COLO668 (cell line): ENCODE results near the gene EP300.
"Not testable (repeated sequence)": the region's sequence is repeated elsewhere in the genome, so short reads cannot be mapped to it uniquely, and the experiment has no call there.

Experiments used
- DNase-seq: peaks from one replicate; lab custom pipeline; 2025; ENCODE audit not compliant: unreplicated experiment; lab: John Stamatoyannopoulos, UW

Gene EP300

GRCh38 chr22:41078931-41079330 lies 13.5 kb upstream of the EP300 start:
- no peak for DNase-seq

GRCh38 chr22:41085842-41086241 lies 6.5 kb upstream of the EP300 start:
- no peak for DNase-seq

DNA sequence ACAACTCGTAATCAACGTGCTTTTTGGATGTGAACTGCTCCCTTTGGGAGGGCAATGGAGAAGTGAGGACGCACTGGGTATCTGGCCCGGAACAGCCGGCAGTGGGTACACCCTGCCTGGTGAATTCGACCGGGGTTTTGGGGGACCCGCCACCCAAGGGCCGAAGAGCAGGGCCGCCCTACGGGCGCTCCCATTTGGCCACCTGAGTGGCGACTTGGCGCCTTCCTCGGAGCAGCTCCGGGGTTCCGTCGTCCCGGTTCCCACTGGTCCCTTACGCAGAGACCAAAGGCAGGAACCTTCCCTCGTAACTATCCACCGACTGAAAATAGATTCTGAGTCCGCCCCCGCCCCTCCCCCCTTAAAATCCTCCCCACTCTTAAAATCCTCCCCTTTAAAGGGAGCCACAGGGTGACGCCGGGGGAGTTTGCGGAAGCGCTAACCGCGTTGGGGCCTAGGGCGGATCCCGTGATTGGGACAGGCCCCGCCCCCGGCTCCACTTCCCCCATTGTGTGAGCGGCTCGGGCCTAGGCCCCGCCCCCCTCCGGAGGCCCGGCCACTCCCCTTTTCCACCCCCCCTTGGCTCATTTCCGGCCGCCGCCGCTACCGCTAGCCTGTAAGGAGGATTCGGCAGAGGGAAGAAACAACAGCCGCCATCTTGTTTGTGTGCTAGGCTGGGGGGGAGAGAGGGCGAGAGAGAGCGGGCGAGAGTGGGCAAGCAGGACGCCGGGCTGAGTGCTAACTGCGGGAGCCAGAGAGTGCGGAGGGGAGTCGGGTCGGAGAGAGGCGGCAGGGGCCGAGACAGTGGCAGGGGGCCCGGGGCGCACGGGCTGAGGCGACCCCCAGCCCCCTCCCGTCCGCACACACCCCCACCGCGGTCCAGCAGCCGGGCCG lies 1.0 kb upstream of the EP300 start:
- DNase-seq = peak; percentile 99

- peak; percentile 53 for DNase-seq
Observed at GRCh38 chr22:41092847-41093411, 537 bp downstream of the EP300 start.

GRCh38 chr22:41094041-41094593 lies 1.7 kb downstream of the EP300 start:
- DNase-seq = peak; percentile 11

DNA sequence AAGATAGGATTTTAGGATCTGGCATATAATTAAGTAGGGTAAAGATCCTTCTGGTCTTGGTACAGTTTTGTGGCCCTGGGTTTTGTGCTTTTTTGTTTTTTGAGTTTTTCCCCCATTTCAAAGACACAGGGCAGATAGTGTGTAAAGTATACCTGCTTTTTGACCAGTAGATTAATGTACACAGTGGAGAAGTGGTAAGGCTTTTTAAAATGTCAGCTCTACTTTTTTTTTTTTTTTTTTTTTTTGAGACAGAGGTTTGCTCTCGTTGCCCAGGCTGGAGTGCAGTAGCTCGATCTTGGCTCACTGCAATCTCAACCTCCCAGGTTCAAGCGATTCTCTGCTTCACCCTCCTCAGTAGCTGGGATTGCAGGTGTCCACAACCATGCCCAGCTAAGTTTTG lies 4.0 kb downstream of the EP300 start:
- DNase-seq = no peak

- no peak for DNase-seq
Observed at GRCh38 chr22:41096841-41097240, 4.4 kb downstream of the EP300 start.

DNA sequence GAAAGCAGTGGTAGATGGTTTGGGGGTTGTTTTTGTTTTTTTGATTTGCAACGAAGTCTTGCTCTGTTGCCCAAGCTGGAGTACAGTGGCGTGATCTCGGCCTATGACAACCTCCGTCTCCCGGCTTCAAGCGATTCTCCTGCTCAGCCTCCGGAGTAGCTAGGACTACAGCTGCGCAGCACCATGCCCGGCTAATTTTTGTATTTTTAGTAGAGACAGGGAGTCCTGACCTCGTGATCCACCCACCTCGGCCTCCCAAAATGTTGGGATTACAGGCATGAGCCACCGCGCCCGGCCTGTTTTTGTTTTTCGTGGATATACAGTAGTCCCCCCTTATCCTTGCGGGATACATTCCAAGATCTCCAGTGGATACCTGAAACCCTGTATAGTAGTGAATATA lies 6.6 kb downstream of the EP300 start:
- no peak for DNase-seq

DNA sequence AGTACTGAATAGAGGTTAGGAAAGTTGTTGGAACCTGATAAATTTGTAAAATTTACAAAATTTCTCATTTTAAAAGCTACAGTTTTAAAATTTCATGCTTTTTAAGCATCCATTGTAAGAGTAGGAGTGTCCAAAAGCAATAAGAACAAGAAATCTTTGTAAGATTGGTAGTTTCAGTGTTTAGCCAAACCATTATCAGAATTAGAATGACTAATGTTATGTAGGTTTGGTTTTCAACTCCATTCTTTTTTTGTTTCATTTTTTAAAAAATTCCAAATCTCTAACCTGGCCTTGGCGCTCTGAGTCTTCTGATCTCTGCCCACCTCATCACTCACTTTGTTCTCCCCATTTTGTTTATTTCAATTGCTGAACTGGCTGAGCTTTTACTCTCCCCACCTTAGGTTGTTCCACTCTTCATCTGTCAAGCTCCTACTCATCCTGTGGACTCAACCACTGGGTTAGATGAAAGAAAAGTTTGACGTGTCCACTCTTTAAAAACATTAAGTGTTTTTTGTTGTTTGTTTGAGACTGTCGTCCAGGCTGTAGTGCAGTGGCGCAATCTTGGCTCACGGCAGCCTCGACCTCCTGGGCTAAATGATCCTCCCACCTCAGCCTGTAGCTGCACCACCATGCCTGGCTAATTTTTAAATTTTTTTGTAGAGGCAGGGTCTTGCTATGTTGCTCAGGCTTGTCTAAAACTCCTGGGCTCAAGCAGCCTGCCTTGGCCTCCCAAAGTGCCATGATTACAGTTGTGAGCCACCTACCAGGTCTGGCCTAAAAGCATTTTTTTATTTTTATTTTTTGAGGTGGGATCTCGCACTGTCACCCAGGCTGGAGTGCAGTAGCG lies 14.0 kb downstream of the EP300 start:
- DNase-seq = no peak

DNA sequence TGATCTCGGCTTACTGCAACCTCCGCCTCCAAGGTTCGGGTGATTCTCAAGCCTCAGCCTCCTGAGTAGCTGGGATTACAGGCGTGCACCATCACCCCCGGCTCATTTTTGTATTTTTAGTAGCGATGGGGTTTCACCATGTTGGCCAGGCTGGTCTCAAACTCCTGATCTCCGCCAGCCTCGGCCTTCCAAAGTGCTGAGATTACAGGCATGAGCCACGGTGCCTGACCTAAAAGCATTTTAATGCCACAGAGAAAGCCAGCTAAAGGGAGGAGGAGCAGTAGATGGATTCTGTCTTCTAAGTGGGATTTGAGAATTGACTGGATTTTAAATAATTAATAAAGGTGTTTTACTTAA lies 14.6 kb downstream of the EP300 start:
- not testable (repeated sequence) for DNase-seq

GRCh38 chr22:41110968-41111367 lies 18.6 kb downstream of the EP300 start:
- DNase-seq = no peak

- DNase-seq = no peak
Observed at GRCh38 chr22:41116342-41116741, 23.9 kb downstream of the EP300 start.

DNA sequence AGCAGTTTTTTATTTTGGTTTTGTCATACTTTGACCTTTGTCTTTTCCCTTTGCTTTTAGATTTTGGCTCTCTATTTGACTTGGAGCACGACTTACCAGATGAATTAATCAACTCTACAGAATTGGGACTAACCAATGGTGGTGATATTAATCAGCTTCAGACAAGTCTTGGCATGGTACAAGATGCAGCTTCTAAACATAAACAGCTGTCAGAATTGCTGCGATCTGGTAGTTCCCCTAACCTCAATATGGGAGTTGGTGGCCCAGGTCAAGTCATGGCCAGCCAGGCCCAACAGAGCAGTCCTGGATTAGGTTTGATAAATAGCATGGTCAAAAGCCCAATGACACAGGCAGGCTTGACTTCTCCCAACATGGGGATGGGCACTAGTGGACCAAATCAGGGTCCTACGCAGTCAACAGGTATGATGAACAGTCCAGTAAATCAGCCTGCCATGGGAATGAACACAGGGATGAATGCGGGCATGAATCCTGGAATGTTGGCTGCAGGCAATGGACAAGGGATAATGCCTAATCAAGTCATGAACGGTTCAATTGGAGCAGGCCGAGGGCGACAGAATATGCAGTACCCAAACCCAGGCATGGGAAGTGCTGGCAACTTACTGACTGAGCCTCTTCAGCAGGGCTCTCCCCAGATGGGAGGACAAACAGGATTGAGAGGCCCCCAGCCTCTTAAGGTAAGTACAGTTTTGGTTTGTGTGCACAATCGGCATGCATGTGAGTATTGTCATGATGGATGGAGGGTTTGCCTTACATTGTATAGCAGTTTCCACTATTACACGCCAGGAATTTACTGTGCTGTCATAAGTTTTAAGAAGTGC lies 25.0 kb downstream of the EP300 start:
- DNase-seq = no peak

DNA sequence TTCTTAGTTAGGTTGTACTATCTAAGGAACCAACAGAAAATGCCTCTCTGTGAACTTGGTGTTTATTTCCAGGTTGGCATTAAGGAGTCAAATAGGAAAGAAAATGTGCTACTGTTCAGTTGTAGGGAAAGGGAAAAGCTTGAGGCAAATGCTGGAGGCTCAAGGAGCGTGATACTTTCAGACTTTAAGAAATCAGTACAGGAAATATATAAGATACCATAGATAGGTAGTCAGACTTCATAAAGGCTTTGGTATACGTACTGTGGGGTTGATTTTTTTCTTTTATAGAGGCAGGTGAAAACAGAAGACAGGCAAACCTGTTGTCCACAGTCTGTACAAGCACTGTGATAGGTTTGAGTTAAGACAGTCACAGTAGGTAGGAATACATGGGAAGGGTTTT lies 30.8 kb downstream of the EP300 start:
- DNase-seq = no peak

DNA sequence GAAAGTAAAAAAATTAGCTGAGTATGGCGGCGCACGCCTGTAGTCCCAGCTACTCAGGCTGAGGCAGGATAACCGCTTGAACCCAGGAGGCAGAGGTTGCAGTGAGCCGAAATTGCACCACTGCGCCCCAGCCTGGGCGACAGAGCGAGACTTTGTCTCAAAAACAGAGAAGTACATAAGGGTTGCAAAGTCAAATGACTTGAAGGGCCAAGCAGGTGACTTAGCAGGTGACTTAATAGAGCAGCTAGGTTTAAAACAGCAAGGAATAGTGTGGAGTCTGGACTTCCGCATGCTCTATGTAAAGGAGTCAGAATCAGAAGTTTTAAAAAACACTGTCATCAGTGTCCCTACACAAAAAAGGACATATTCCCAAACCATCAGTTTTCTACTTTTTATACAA lies 31.7 kb downstream of the EP300 start:
- no peak for DNase-seq

DNA sequence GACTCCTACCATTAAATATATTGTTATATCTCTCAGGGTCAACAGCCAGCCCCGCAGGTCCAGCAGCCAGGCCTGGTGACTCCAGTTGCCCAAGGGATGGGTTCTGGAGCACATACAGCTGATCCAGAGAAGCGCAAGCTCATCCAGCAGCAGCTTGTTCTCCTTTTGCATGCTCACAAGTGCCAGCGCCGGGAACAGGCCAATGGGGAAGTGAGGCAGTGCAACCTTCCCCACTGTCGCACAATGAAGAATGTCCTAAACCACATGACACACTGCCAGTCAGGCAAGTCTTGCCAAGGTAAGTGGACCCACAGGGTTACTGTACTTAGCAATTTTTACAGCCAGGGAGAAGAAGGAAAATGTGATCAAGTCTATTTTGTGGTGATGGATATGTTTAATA lies 35.1 kb downstream of the EP300 start:
- DNase-seq = no peak

- no peak for DNase-seq
Observed at GRCh38 chr22:41128606-41129005, 36.2 kb downstream of the EP300 start.

- DNase-seq = no peak
Observed at GRCh38 chr22:41132550-41132949, 40.2 kb downstream of the EP300 start.

GRCh38 chr22:41140365-41140957 lies 48.1 kb downstream of the EP300 start:
- no peak for DNase-seq

GRCh38 chr22:41145921-41146320 lies 53.5 kb downstream of the EP300 start:
- DNase-seq = not testable (repeated sequence)
